Dedifferentiated amniotic fluid mesenchymal stem cell (primary cell): Measurements from ENCODE around the gene ALOX15B.
A peak's percentile ranks its signal among the peaks of the same experiment; 100 is the strongest.

Experiments
- DNase-seq: peaks from one replicate; pipeline ENCODE4 v3.0.0-alpha.2; 2016; ENCODE audit errors: extremely low spot score

ALOX15B gene, protein sequence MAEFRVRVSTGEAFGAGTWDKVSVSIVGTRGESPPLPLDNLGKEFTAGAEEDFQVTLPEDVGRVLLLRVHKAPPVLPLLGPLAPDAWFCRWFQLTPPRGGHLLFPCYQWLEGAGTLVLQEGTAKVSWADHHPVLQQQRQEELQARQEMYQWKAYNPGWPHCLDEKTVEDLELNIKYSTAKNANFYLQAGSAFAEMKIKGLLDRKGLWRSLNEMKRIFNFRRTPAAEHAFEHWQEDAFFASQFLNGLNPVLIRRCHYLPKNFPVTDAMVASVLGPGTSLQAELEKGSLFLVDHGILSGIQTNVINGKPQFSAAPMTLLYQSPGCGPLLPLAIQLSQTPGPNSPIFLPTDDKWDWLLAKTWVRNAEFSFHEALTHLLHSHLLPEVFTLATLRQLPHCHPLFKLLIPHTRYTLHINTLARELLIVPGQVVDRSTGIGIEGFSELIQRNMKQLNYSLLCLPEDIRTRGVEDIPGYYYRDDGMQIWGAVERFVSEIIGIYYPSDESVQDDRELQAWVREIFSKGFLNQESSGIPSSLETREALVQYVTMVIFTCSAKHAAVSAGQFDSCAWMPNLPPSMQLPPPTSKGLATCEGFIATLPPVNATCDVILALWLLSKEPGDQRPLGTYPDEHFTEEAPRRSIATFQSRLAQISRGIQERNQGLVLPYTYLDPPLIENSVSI

DNA sequence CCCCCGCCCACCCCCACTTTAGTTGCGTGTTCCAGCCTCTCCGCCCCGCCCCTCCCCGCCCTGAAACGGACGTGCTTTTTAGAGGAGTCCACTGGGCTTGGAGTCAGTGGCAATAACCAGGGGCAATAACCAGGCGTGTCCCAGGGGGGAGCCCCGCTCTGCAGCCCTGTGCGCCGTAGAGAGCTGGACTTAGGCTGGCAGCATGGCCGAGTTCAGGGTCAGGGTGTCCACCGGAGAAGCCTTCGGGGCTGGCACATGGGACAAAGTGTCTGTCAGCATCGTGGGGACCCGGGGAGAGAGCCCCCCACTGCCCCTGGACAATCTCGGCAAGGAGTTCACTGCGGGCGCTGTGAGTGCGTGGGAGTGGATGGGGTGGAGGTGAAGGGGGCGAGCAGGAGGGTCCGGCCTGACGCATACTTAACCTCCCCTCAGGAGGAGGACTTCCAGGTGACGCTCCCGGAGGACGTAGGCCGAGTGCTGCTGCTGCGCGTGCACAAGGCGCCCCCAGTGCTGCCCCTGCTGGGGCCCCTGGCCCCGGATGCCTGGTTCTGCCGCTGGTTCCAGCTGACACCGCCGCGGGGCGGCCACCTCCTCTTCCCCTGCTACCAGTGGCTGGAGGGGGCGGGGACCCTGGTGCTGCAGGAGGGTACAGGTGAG, at the start of gene ALOX15B:
Gene ALOX15B (plus strand): TSS at position 106 of the 657 bp plus-strand sequence. CDS start 97 bp downstream, at position 203.
- no peak for DNase-seq

GRCh38 chr17:7989781-7990655, 48.8 kb upstream of the ALOX15B start:
- peak; percentile 67 for DNase-seq

DNA sequence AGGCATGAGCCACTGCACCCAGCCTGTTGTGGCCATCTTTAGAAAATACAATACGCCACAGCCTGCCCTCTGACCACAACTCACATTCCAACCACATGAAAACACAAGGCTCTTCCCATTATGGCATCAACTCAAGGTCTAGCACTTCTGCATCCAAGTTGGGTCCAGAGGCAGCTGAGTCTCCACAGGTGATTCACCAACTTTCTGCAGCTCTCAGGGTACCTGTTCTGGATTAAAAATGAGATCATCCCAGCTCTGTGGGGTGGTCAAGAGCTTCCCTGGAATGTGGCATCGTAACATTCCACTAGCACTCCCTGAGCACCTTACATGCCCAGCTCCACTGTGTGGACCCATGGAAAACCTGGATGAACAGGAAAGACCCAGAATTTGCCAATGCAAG, 46.3 kb upstream of the ALOX15B start:
- DNase-seq = no peak

DNA sequence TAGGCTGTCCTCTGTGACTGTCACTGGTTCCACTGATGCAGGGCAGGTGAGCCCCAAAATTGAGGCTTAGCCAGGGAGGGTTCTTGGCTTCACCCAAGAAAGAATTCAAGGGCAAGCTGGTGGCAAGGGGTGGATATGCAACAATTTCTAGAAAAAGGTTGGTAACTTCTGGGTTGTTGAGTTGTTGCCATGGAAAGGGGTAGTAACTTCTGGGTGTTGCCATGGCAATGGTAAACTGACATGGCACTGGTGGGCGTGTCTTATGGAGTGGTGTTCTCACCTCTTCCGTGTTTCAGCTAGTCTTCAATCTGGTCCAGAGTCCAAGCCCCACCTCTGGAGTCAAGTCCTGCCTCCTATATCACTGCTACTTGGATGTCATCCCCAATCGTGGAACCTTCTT, 45.9 kb upstream of the ALOX15B start:
- DNase-seq = no peak

GRCh38 chr17:7993972-7994589, 44.8 kb upstream of the ALOX15B start:
- no peak for DNase-seq

GRCh38 chr17:7995724-7996123, 43.1 kb upstream of the ALOX15B start:
- no peak for DNase-seq

DNA sequence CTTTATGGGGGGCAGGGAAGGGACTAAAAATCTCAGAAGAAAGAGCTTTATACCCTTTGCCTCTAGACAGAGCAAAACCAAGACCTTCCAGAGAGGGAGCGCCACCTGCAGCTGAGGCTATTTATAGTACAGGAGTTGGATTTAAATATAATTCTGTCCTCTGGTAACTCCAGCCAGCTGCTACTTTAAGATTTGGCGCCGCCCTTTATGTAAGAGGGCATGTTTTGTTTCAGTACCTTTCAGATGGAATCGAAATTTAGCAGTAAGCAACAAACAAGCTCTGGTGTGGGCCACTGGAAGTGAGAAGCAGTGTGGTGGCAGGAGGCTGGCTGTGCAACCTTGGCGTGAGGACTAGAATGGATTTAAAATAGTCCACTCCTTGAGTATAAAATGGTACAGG, 41.7 kb upstream of the ALOX15B start:
- DNase-seq = no peak

- no peak for DNase-seq
These were observed 36.7 kb upstream of the ALOX15B start, which contains the start of gene GUCY2D for GRCh38 chr17:8001976-8002720. TSS of gene GUCY2D (plus strand) at chr17:8002615. CDS start at chr17:8003048, 433 bp downstream.

GRCh38 chr17:8002721-8003593, 35.9 kb upstream of the ALOX15B start:
- no peak for DNase-seq

- DNase-seq = no peak
These were observed 35.2 kb upstream of the ALOX15B start for GRCh38 chr17:8003594-8004181.

- DNase-seq = no peak
These were observed 34.0 kb upstream of the ALOX15B start for GRCh38 chr17:8004899-8005298.

DNA sequence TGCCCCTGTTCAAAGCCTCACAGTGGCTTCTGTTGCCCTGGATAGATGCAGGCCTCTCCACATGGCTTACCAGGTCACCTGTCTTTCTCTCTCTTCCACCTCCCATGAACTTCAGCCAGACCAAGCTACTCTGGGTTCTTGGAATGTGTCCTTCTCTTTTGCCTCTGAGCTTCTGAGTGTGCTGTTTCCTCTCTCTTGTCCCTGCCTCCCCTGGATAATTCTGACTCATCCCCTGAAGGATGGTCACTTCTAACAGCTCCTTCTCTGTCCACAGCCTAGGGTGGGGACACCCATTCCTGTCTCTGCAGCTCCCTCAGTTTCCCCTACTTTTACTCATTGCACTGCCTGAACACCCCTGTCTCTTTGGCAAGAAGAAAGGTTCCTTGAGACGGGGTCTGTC, 33.5 kb upstream of the ALOX15B start:
- DNase-seq = no peak

GRCh38 chr17:8005967-8006730, 32.7 kb upstream of the ALOX15B start:
- DNase-seq = no peak

GRCh38 chr17:8006836-8007680, 31.8 kb upstream of the ALOX15B start:
- DNase-seq = no peak

GRCh38 chr17:8007836-8008235, 31.0 kb upstream of the ALOX15B start:
- no peak for DNase-seq

DNA sequence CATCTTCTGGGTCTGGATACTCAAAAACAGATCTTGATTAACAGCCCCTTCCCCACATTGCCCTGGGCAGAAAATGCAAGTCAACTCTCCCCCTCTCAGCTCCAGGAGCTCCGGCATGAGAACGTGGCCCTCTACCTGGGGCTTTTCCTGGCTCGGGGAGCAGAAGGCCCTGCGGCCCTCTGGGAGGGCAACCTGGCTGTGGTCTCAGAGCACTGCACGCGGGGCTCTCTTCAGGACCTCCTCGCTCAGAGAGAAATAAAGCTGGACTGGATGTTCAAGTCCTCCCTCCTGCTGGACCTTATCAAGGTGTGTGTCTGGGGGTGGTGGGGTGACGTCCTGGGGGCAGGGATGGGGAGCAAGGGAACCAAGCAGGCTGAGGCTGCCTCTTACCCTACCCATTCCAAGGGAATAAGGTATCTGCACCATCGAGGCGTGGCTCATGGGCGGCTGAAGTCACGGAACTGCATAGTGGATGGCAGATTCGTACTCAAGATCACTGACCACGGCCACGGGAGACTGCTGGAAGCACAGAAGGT, 26.7 kb upstream of the ALOX15B start:
- no peak for DNase-seq

DNA sequence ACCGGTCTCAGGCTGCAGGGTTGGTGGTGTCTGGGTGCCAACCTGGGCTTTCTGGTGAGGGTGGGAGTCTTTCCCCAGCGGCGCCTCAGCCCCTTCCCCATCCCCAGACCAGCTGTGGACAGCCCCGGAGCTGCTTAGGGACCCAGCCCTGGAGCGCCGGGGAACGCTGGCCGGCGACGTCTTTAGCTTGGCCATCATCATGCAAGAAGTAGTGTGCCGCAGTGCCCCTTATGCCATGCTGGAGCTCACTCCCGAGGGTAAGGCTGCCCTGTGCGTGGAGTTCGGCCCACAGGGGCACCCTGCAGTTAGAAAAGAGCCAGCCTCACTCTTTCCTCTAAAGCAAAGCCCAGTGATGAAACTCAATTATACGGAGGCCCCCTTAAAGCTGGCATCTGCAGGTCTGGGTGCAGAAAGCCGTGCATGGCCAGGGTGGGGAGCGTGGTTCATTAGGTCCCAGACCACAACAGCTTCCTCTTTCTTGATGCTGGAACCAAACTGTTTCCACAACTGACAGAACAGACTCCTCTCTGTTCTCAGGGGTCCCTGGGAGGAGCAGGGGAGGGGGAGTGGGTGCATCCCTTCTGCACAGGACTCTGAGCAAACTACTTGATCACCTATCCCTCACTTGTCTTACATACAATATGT, 25.7 kb upstream of the ALOX15B start:
- DNase-seq = no peak
